HEK293 (cell line): ENCODE data around the gene TIMP4.

Experiments used
- CTCF ChIP-seq: fragments of 450-650 bp; formaldehyde crosslinking; IDR thresholded peaks from 2 replicates; pipeline ENCODE4 v1.5.1; 2016; ENCODE audit warnings: missing biosample characterization, missing genetic modification characterization
- REST ChIP-seq: fragments of 450-650 bp; formaldehyde crosslinking; IDR thresholded peaks from 2 replicates; pipeline ENCODE4 v1.5.1; 2016; ENCODE audit warnings: missing biosample characterization, missing genetic modification characterization
- ZNF16 ChIP-seq: fragments of 450-650 bp; formaldehyde crosslinking; IDR thresholded peaks from 2 replicates; pipeline ENCODE4 v1.5.1; 2016; ENCODE audit warnings: low read depth, missing biosample characterization, missing genetic modification characterization
- ZNF24 ChIP-seq: fragments of 450-650 bp; formaldehyde crosslinking; IDR thresholded peaks from 2 replicates; pipeline ENCODE4 v1.5.1; 2016; ENCODE audit warnings: missing biosample characterization, missing genetic modification characterization
- ZNF391 ChIP-seq: fragments of 450-650 bp; formaldehyde crosslinking; IDR thresholded peaks from 2 replicates; pipeline ENCODE4 v1.5.1; 2016; ENCODE audit warnings: low read depth, missing biosample characterization, missing genetic modification characterization, borderline replicate concordance
- ZNF398 ChIP-seq: fragments of 450-650 bp; formaldehyde crosslinking; IDR thresholded peaks from 2 replicates; pipeline ENCODE4 v1.5.1; 2017; ENCODE audit warnings: missing biosample characterization, missing genetic modification characterization
- ZNF501 ChIP-seq: fragments of 450-650 bp; formaldehyde crosslinking; IDR thresholded peaks from 2 replicates; pipeline ENCODE4 v1.5.1; 2016; ENCODE audit warnings: missing biosample characterization, missing genetic modification characterization
- ZNF530 ChIP-seq: fragments of 450-650 bp; formaldehyde crosslinking; IDR thresholded peaks from 2 replicates; pipeline ENCODE4 v1.5.1; 2016; ENCODE audit warnings: low read depth, missing biosample characterization, missing genetic modification characterization
- ZNF660 ChIP-seq: fragments of 450-650 bp; IDR thresholded peaks from 2 replicates; pipeline ENCODE4 v1.5.1; 2018; ENCODE audit warnings: missing biosample characterization, mild to moderate bottlenecking, missing genetic modification characterization
- ZSCAN5A ChIP-seq: fragments of 450-650 bp; formaldehyde crosslinking; IDR thresholded peaks from 2 replicates; pipeline ENCODE4 v1.5.1; 2016; ENCODE audit warnings: missing biosample characterization, missing genetic modification characterization

- no peak for TF ChIP-seq ZSCAN5A (tag by site-specific recombination)
- no peak for TF ChIP-seq REST (tag by site-specific recombination)
- TF ChIP-seq CTCF (tag by site-specific recombination), result no peak
- TF ChIP-seq ZNF660, result no peak
- no peak for TF ChIP-seq ZNF398 (tag by site-specific recombination)
- TF ChIP-seq ZNF16 (tag by site-specific recombination), result no peak
- TF ChIP-seq ZNF530 (tag by site-specific recombination), result no peak
- no peak for TF ChIP-seq ZNF24 (tag by site-specific recombination)
- no peak for TF ChIP-seq ZNF391 (tag by site-specific recombination)
- no peak for TF ChIP-seq ZNF501
Observed at GRCh38 chr3:12149029-12149428, 9.7 kb downstream of the TIMP4 start.
